Heart left ventricle (tissue), 13 donors: ENCODE data around the gene PLCH1.

Experiments
- POLR2A ChIP-seq, 2 donors: fragments of 450-650 bp; IDR thresholded peaks; one replicate each; pipeline ENCODE4 v1.6.1; 2017; ENCODE audit warnings: antibody characterized with exemption in 2 of 2, mild to moderate bottlenecking in 2 of 2, moderate library complexity in 2 of 2
- TF ChIP-seq, protein P1 (sequence below), 12 donors: fragments of 200-600 bp; sonication (generic) in 4 of 12; IDR thresholded peaks; one replicate each; pipeline versions ENCODE4 v1.5.0 to v1.8.0; 2018 to 2022; ENCODE audit warnings: antibody characterized with exemption in 12 of 12, mild to moderate bottlenecking in 5 of 12
- donor health status: ischemic (EF 13 %, LVEDD 7.1; RV severe dilation, severe dysfunction).
- donor health status: DM: no; HTN: yes; CAD: no.
- donor health status: DM: no; HTN: no; CAD: no.
- donor health status: ischemic (EF 25% LVEDD 6.9; RV normal size, moderate dysfunction).
- donor health status: ischemic (EF 25% LVEDD 5.7; RV mildly dilated, moderate dysfunction).
- donor health status: ischemic (EF 35%, LVEDD 5.7; RV mildly dilated, moderate dysfunction).
- donor health status: nonischemic (EF 11% LVEDD 7.7; RV severe dilation, severe dysfunction).
- donor health status: DM: yes; HTN: yes; CAD: no.
- donor health status: PGD.
- donor health status: ischemic (EF 29% LVEDD 5.4; RV normal size, mild dysfunction).
- donor health status: nonischemic (EF 23%, LVEDD 6.1; RV moderate dilation, normal function).

DNA sequence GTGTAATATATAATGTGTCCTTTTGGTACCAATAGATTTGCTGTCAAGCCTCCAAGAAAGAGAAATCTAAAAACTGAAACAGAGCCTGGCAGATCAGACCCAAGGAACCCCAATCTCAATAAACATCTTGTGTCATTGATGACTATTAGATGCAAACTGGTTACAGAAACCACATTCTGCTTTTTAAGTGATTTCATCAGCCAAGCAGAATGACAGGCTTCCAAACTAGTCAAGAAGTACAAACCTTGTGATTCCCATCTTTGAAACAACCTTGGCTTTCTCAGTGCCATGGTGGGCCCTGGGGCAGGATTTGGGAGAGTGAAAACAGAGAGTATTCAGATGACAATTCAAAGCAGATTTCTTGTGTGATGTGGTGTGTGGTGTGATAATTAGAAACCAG lies 405.8 kb downstream of the PLCH1 start:
- TF ChIP-seq, protein P1, sequence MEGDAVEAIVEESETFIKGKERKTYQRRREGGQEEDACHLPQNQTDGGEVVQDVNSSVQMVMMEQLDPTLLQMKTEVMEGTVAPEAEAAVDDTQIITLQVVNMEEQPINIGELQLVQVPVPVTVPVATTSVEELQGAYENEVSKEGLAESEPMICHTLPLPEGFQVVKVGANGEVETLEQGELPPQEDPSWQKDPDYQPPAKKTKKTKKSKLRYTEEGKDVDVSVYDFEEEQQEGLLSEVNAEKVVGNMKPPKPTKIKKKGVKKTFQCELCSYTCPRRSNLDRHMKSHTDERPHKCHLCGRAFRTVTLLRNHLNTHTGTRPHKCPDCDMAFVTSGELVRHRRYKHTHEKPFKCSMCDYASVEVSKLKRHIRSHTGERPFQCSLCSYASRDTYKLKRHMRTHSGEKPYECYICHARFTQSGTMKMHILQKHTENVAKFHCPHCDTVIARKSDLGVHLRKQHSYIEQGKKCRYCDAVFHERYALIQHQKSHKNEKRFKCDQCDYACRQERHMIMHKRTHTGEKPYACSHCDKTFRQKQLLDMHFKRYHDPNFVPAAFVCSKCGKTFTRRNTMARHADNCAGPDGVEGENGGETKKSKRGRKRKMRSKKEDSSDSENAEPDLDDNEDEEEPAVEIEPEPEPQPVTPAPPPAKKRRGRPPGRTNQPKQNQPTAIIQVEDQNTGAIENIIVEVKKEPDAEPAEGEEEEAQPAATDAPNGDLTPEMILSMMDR (IDR thresholded peaks at IDR 0.05) = no peak
- no peak for TF ChIP-seq POLR2A (IDR thresholded peaks at IDR 0.05)
